GM15510 (cell line): ENCODE data around the gene RABGAP1L.

ENCODE experiments used
- POLR2A ChIP-seq: IDR thresholded peaks from 3 replicates; pipeline ENCODE4 v1.6.1; 2011; ENCODE audit warnings: borderline replicate concordance; ENCODE audit not compliant: insufficient read length; ENCODE audit errors: extremely low read depth

Gene RABGAP1L

GRCh38 chr1:174189428-174190062 is 30.2 kb downstream of the RABGAP1L start:
- TF ChIP-seq POLR2A, result no peak

GRCh38 chr1:174190691-174191199 is 31.4 kb downstream of the RABGAP1L start:
- no peak for TF ChIP-seq POLR2A

GRCh38 chr1:174191349-174191862 is 32.1 kb downstream of the RABGAP1L start:
- no peak for TF ChIP-seq POLR2A

- TF ChIP-seq POLR2A, result no peak
Measured at GRCh38 chr1:174194461-174194860, 35.1 kb downstream of the RABGAP1L start.

- TF ChIP-seq POLR2A, result no peak
Measured at GRCh38 chr1:174197088-174197487, 37.8 kb downstream of the RABGAP1L start.

- TF ChIP-seq POLR2A, result no peak
Measured at GRCh38 chr1:174197547-174197946, 38.2 kb downstream of the RABGAP1L start.

- no peak for TF ChIP-seq POLR2A
Measured at GRCh38 chr1:174198202-174198601, 38.9 kb downstream of the RABGAP1L start.

- TF ChIP-seq POLR2A, result no peak
Measured at GRCh38 chr1:174200746-174201145, 41.4 kb downstream of the RABGAP1L start.

GRCh38 chr1:174204697-174205308 is 45.5 kb downstream of the RABGAP1L start:
- no peak for TF ChIP-seq POLR2A

- no peak for TF ChIP-seq POLR2A
Measured at GRCh38 chr1:174206148-174206836, 47.0 kb downstream of the RABGAP1L start.

- TF ChIP-seq POLR2A, result no peak
Measured at GRCh38 chr1:174209347-174210187, 50.2 kb downstream of the RABGAP1L start.

GRCh38 chr1:174211486-174211885 is 52.2 kb downstream of the RABGAP1L start:
- TF ChIP-seq POLR2A, result no peak

GRCh38 chr1:174215766-174216165 is 56.4 kb downstream of the RABGAP1L start:
- TF ChIP-seq POLR2A, result no peak

GRCh38 chr1:174217248-174217647 is 57.9 kb downstream of the RABGAP1L start:
- TF ChIP-seq POLR2A, result no peak
